HUDEP-2 (cell line): ENCODE results near the gene TSLP.
A peak's percentile ranks its signal among the peaks of the same experiment; 100 is the strongest.

Experiments used
- DNase-seq, 76 experiments: peaks; one replicate each; lab custom pipeline; 2025; ENCODE audit not compliant: unreplicated experiment in 76 of 76; lab: John Stamatoyannopoulos, UW

Gene TSLP

GRCh38 chr5:111071413-111071812, at the start of gene TSLP:
Gene TSLP, plus strand, starts transcription at chr5:111071713. Its CDS starts 178 bp downstream, at chr5:111071891.
- DNase-seq: no peak

DNA sequence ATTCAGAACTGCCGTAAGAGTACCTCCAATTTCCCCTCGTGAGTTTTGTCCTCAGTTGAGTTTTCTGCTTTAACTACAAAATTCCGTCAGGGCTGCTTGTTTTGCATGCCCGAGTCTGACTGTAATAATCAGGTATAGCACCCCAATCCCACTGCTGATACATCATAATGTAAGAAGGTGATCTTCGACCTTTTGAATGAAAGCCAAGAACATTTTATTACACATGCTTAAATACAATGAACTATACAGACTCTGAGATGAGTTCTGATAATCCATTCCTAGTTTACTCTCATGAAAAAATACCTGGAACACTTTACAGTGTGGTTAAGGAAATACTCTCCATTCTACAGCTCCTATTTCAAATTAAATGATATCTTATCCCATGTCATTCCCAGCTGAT, 49.2 kb upstream of the TSLP start:
- DNase-seq: no peak

- DNase-seq: no peak
Measured at GRCh38 chr5:111028865-111029264, 42.6 kb upstream of the TSLP start.

DNA sequence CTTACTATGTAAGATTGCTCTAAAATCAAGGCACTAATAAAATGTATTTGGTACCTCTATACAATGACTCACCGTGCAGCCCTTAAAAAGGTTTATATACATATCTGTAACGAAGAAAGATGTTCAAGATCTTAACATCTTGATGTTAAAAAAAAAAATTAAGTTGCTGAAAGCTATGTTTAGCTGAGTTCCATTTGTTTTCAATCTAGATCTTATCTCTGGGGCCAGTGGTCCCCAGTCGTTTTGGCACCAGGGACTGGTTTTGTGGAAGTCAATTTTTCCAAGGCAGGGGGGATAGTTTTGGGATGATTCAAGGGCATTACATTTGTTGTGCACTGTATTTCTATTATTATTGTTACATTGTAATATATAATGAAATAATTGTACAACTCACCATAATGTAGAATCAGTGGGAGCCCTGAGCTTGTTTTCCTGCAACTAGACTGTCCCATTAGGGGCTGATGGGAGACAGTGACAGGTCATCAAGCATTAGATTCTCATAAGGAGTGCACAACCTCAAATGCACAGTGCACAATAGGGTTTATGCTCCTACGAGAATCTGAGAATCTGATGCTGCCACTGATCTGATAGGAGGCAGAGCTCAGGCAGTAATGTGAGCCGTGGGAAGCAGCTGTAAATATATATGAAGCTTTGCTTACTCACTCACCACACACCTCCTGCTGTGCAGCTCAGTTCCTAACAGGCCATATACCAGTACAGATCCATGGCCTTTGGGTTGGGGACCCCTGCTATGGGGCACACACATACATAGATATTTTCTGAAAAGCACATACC, 27.6 kb upstream of the TSLP start:
- DNase-seq: no peak

DNA sequence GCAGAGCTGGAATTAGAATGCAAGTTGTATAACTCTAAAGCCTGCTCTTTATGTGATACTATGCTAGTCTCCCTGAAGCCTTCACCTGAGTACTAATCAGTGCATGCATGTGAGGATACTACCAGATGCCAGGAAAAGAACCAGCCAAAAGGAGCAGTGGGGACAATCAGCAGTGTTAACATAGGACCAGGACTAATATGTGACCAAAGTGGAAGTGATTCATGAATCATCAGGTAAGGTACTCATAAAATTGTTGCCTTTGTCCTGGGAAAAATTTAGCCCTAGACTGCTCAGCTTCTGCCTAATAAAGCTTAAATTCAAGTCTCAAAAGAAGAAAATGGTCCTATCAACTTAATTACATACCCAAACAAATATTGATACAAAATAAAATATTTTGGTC, 13.4 kb upstream of the TSLP start:
- DNase-seq: no peak

GRCh38 chr5:111060169-111060568, 11.3 kb upstream of the TSLP start:
- no peak for DNase-seq

DNA sequence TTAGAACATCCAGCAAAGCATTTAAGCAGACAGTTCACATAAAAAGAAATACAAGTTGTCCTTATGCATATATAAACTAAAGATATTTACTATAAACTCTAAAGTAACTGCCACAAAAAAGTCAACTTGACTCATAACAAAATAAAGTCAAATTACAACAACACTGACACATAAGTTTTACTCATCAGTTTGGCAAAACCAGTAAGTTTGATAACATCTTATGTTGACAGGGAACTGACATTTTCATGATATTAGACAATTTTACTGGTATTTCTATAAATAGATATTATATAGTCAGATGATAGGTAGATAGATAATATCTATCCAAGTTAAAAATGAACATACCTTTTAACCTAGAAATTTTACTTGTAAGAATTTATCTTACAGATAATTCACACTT, 9.9 kb upstream of the TSLP start:
- no peak for DNase-seq

DNA sequence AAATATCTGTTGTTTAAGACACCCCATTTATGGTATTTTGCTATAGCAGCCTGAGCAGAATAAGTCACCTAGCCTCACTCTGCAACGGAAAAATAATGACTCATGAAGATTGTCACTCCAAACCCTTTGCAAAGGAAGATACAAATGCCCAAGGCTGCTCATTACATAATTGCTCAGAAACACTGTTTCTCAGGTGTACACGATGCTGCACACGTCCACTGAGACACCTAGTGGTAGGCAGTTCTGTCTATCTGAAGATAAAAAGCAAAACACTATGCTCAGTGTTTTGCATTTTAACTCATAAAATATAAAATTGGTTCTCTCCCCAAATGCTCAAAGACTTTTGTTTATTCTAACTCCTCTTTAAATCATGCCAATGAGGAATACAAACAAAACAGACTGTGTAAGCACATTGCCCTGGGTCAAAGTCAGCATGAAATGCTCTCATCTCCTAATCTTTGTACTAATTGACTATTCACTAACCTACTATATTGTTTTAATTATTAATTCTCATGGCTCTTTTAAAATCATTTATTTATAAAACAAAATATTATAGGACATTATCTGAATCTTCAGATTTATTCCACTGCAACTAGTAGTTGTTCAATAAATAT, 7.7 kb upstream of the TSLP start:
- DNase-seq: no peak

- DNase-seq: no peak
Measured at GRCh38 chr5:111066261-111066938, 5.1 kb upstream of the TSLP start.

GRCh38 chr5:111068213-111068612, 3.3 kb upstream of the TSLP start:
- DNase-seq: no peak

DNA sequence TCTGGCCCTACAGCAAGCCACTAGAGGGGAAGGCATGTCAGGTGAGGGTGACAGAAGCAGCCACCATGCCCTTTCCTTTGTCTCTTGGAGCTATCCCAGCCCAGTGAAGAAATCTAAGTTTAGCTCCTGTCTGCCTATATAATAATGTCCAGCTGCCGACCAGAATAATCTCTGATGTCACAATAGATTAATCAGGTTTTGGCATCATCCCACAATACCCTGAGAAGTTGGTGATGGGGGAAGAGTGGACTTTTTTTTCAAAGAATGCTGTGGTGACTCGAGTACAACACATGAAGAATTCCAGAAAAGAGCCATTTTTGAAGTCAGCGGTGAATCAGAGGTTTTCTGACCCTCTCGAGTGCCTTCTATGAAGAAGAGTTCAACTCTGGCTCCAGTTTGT, 1.7 kb upstream of the TSLP start:
- DNase-seq: no peak

- DNase-seq: peak in 4 of 76 experiments; percentile 0 to 5 (median 2)
Measured at GRCh38 chr5:111070272-111071134, 1.0 kb upstream of the TSLP start.

GRCh38 chr5:111072949-111073682, 1.6 kb downstream of the TSLP start:
- DNase-seq: peak in 72 of 76 experiments; percentile 9 to 83 (median 62)

DNA sequence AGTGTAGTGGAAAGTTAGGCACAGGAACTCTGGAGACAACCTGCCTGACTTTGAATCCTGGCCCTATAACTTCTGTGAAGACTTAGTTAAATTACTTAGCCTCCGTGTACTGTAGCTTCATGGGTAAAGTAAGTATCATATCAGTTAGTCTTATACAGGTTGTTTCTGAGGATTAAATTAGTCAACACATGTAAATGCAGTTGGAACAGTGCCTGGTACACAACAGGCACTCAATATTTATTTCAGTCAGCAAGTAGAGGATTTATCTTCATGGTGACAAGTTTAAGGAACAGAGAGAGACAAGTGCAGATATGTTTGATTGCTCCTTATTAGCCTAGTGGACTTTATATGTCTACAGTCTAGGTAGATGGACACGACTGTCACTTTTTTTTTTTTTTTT, 2.7 kb downstream of the TSLP start:
- DNase-seq: no peak

DNA sequence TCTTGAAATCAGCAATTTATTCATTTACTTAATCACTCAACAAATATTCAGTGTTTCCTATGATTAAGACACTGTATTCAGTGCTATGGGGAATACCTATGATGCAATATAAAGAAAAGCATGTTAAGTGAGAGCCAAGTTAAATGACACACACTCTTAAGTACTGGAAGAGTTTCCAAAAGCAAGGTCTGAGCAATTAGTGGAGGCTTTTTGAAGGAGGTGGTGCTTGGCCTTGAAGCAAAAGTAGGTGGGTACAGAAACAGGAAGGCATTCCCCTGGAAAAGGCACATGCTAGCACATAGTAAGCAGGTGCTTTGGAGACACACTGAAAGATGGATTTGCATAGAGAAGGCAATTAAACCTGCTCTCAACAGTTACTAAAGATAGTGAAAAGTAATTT, 4.0 kb downstream of the TSLP start:
- no peak for DNase-seq

GRCh38 chr5:111076091-111076490, 4.6 kb downstream of the TSLP start:
- DNase-seq: no peak

- no peak for DNase-seq
Measured at GRCh38 chr5:111077678-111078077, 6.2 kb downstream of the TSLP start.

DNA sequence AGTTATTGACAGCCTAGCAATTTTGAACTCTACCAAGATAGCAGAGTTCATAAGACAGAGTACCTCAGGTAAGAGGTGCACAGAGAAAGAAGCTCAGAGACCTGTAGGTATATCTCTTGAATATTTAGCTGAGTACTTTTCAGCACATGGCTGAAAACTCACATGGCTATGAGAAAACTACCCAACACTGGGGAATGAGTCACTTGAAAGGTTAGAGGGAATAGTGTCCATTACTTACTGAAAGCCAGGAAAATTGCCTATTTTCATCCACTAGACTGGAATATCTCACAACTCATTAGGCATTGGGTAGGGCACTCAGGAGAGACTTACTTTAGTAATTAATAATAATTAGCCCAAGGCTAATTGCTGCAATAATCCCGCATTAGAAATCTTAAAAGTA, 8.3 kb downstream of the TSLP start:
- no peak for DNase-seq

DNA sequence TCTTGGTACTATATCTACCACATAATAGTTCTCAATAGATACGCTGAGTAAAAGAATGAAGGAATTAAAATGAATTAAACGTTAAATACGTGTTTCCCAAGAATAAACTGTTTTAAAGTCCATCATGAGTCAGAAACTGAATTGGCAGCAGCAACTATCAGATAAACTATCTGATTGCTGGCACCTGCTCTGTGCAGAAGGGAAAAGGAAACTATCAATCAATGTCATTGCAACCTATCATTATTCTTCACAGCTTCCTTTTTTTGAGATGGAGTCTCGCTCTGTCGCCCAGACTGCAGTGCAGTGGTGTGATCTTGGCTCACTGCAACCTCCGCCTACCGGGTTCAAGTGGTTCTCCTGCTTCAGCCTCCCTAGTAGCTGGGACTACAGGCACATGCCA, 11.8 kb downstream of the TSLP start:
- peak in 11 of 76 experiments; percentile 4 to 46 (median 20) for DNase-seq
